Measurements from ENCODE around the gene RASL11B.

Gene RASL11B

DNA sequence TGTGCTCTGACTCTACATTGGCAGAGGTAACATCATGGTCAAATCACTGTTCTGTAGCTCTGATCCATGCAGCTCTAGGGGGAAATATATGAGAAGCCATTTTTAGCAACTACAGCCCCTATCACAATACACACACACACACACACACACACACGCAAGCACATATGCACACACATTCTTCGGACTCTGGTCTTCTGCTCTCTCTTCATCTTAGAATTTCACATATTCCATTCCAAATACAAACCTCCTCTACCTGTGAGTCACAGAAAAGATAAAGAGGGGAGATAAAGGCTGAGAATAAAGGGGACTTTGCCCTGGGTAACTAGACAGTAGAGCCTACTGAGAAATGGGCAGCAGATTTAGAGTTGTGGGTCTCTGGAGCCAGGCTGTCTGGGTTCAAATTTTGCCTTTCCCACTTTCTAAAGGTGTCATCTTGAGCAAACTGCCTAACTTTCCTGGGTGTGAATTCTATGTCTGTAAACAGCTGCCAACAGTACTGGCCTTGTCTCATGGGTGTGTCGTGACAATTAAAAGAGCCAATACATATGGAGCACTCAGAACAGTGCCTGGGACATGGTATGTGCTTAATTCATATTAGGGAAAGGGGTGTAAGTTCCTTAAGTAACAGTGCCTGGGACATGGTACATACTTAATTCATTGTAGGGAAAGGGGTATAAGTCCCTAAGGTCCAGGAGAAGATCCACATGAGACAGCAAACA, 11.6 kb upstream of the RASL11B start:
- H3K4me1 Mint-ChIP-seq = no peaks in the 10 kb centered on the region
- DNase-seq (ENCODE audit: low spot score in 2 of 2) (no peak), ATAC-seq (replicated peaks; ENCODE audit: extremely low read depth, poor library complexity, severe bottlenecking) (no peak)
- no peaks in the 10 kb centered on the region for H3K9me3 Mint-ChIP-seq
- peaks cover 9% of the 10 kb centered on the region for H3K27me3 Mint-ChIP-seq
- no peak overlapping the region for H3K27ac Mint-ChIP-seq (ENCODE audit: low read depth)
- no peaks in the 10 kb centered on the region for H3K36me3 Mint-ChIP-seq (ENCODE audit: insufficient read depth)
- H3K4me3 Mint-ChIP-seq = no peak overlapping the region

DNA sequence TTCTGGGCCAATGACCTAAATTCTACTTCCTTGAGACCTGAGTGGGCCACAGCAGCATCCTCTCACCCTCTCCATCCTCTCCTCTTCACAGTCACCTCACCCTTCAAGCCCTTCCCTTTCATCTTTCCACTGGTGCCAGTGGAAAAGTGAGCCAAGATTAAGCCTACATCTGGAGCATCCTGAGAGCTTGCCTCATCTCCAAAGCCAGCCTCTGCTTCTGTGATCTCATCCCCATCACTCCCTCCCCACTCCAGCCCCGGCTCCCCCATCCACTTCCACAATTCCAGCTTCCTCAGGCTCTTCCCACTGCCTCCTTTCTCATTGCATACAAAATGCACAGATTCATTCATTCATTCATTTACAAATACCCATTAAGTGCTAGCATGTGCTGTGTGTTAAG, 10.1 kb upstream of the RASL11B start:
- no peak for ATAC-seq (replicated peaks; ENCODE audit: extremely low read depth, poor library complexity, severe bottlenecking)
- DNase-seq (ENCODE audit: low spot score in 2 of 2) = no peak
- Mint-ChIP-seq H3K9me3 (no peaks in the 10 kb centered on the region), H3K27me3 (peaks cover 20% of the 10 kb centered on the region), H3K27ac (ENCODE audit: low read depth) (no peak overlapping the region), H3K4me3 (no peak overlapping the region), H3K36me3 (ENCODE audit: insufficient read depth) (no peaks in the 10 kb centered on the region), H3K4me1 (no peaks in the 10 kb centered on the region)

GRCh38 chr4:52852711-52853110, 9.4 kb upstream of the RASL11B start:
- no peaks in the 10 kb centered on the region for H3K36me3 Mint-ChIP-seq (ENCODE audit: insufficient read depth)
- no peak overlapping the region for H3K27ac Mint-ChIP-seq (ENCODE audit: low read depth)
- no peak overlapping the region for H3K4me3 Mint-ChIP-seq
- ATAC-seq (replicated peaks; ENCODE audit: extremely low read depth, poor library complexity, severe bottlenecking) = no peak
- H3K27me3 Mint-ChIP-seq = peaks cover 27% of the 10 kb centered on the region
- no peaks in the 10 kb centered on the region for H3K9me3 Mint-ChIP-seq
- no peaks in the 10 kb centered on the region for H3K4me1 Mint-ChIP-seq
- no peak for DNase-seq (ENCODE audit: low spot score in 2 of 2)

- H3K4me3 Mint-ChIP-seq = no peak overlapping the region
- H3K4me1 Mint-ChIP-seq = no peaks in the 10 kb centered on the region
- no peaks in the 10 kb centered on the region for H3K36me3 Mint-ChIP-seq (ENCODE audit: insufficient read depth)
- ATAC-seq (replicated peaks; ENCODE audit: extremely low read depth, poor library complexity, severe bottlenecking) (no peak), DNase-seq (ENCODE audit: low spot score in 2 of 2) (no peak)
- peaks cover 34% of the 10 kb centered on the region for H3K27me3 Mint-ChIP-seq
- no peaks in the 10 kb centered on the region for H3K9me3 Mint-ChIP-seq
- H3K27ac Mint-ChIP-seq (ENCODE audit: low read depth) = no peak overlapping the region
These were observed 8.8 kb upstream of the RASL11B start for GRCh38 chr4:52853351-52853750.

DNA sequence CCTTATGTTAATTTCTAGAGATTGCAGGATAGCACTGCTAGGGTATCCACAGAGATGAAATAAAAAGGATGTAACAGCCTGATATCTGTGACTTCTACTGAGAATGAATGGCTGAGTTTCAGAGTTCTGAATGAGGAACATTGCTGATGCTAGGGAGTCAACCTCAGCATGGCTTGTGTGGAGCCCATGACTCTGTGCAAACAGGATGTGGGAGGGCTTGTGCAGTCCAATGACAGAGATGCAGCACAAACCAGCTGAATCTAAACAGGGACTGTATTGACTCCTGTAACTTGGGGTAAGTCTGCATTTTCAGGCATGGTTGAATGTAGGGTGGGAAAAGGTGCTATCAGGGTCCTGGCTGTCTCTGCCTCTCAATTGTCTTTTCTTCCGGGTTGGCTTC, 5.3 kb upstream of the RASL11B start:
- Mint-ChIP-seq H3K4me1 (peaks cover 10% of the 10 kb centered on the region), H3K9me3 (no peaks in the 10 kb centered on the region), H3K27me3 (peaks cover 64% of the 10 kb centered on the region), H3K36me3 (ENCODE audit: insufficient read depth) (no peaks in the 10 kb centered on the region), H3K4me3 (no peak overlapping the region), H3K27ac (ENCODE audit: low read depth) (no peak overlapping the region)
- DNase-seq (ENCODE audit: low spot score in 2 of 2) (no peak), ATAC-seq (replicated peaks; ENCODE audit: extremely low read depth, poor library complexity, severe bottlenecking) (no peak)

DNA sequence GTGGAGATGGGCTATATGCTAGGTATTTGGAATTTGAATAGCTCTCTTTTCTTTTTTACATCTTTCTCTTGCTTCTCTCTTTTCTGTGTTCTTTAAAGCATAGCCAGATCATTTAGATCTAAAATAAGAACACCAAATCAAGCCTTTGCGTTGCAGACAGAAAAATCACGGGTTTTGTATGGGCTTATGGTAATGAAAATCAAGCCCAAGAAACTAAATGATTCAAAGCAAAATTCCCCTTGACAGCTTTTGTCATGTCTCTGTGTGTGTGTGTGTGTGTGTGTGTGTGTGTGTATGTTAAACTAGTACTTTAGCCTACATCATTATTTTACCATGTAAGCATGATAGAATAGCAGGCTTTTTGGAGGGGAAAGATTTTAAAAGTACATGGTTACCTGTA, 1.8 kb upstream of the RASL11B start:
- Mint-ChIP-seq H3K9me3 (no peaks in the 10 kb centered on the region), H3K36me3 (ENCODE audit: insufficient read depth) (no peaks in the 10 kb centered on the region)

GRCh38 chr4:52861171-52861823, 820 bp upstream of the RASL11B start:
- H3K27me3 Mint-ChIP-seq = peaks cover 54% of the 10 kb centered on the region
- no peaks in the 10 kb centered on the region for H3K36me3 Mint-ChIP-seq (ENCODE audit: insufficient read depth)
- no peak overlapping the region for H3K27ac Mint-ChIP-seq (ENCODE audit: low read depth)
- peaks cover 10% of the 10 kb centered on the region for H3K4me1 Mint-ChIP-seq
- no peaks in the 10 kb centered on the region for H3K9me3 Mint-ChIP-seq
- peak overlapping the region; percentile 71 for H3K4me3 Mint-ChIP-seq
- DNase-seq (ENCODE audit: low spot score in 2 of 2) (no peak), ATAC-seq (replicated peaks; ENCODE audit: extremely low read depth, poor library complexity, severe bottlenecking) (no peak)

More for the DNA sequence above, 1.8 kb upstream of the RASL11B start:
- Mint-ChIP-seq H3K27me3 (peaks cover 58% of the 10 kb centered on the region), H3K4me1 (peaks cover 10% of the 10 kb centered on the region), H3K4me3 (no peak overlapping the region), H3K27ac (ENCODE audit: low read depth) (no peak overlapping the region)
- DNase-seq (ENCODE audit: low spot score in 2 of 2) (no peak), ATAC-seq (replicated peaks; ENCODE audit: extremely low read depth, poor library complexity, severe bottlenecking) (no peak)

DNA sequence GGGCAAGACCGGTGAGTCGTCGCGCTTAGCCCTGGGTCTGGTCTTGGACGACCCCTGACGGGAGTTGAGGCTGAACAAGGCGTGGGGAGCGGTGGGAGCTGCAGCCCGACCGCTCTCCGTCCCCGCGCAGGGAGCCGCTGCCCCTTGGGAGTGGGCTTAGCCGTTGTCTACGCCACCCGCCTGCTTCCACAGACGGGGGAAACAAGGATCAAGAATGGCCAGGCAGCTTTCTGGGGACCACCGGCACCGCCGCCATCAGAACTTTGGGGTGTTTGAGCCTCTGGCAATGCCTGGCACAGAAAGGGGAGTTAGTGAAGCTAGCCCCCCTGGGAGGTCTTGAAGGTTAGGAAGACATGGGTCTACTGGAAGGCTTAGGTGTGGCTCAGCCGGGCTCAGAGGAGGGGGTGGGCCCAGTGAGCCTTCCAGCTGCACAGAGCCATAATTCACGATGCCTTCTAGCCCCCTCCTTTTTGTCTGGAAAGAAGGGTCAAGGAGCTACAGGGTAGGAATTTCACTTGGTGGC, 583 bp downstream of the RASL11B start:
- Mint-ChIP-seq H3K27me3 (peaks cover 40% of the 10 kb centered on the region), H3K36me3 (ENCODE audit: insufficient read depth) (no peaks in the 10 kb centered on the region), H3K27ac (ENCODE audit: low read depth) (no peak overlapping the region), H3K9me3 (no peaks in the 10 kb centered on the region), H3K4me3 (peak overlapping the region; percentile 71), H3K4me1 (peaks cover 10% of the 10 kb centered on the region)
- no peak for DNase-seq (ENCODE audit: low spot score in 2 of 2)
- ATAC-seq (replicated peaks; ENCODE audit: extremely low read depth, poor library complexity, severe bottlenecking) = no peak

DNA sequence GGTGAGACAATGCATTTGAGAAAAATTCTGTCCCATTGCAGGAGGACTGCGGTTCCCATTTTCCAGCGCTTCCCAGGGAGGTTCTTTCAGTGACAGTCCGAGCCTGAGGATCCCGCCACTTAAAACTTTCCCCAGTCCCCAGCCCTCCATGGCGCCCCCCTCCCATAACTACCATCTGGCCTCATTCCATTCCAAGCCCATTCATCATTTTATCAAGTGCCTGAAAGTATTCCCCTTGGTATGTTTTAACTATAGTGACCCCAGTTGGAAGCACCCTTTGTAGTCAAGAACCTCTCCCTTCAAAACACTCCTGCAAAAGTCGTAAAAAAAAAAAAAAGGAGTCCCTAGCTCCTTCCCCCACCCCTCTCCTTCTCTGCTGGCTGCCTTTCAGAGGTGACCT, 1.2 kb downstream of the RASL11B start:
- no peak for ATAC-seq (replicated peaks; ENCODE audit: extremely low read depth, poor library complexity, severe bottlenecking)
- no peak overlapping the region for H3K27ac Mint-ChIP-seq (ENCODE audit: low read depth)
- peaks cover 34% of the 10 kb centered on the region for H3K27me3 Mint-ChIP-seq

GRCh38 chr4:52864793-52865192, 2.7 kb downstream of the RASL11B start:
- Mint-ChIP-seq H3K27me3 (peaks cover 20% of the 10 kb centered on the region), H3K9me3 (no peaks in the 10 kb centered on the region), H3K36me3 (ENCODE audit: insufficient read depth) (no peaks in the 10 kb centered on the region), H3K4me1 (peaks cover 10% of the 10 kb centered on the region), H3K4me3 (no peak overlapping the region), H3K27ac (ENCODE audit: low read depth) (no peak overlapping the region)
- ATAC-seq (replicated peaks; ENCODE audit: extremely low read depth, poor library complexity, severe bottlenecking) (no peak), DNase-seq (ENCODE audit: low spot score in 2 of 2) (no peak)

More for the DNA sequence above, 1.2 kb downstream of the RASL11B start:
- Mint-ChIP-seq H3K4me1 (peaks cover 10% of the 10 kb centered on the region), H3K36me3 (ENCODE audit: insufficient read depth) (no peaks in the 10 kb centered on the region), H3K4me3 (peak overlapping the region; percentile 71), H3K9me3 (no peaks in the 10 kb centered on the region)
- no peak for DNase-seq (ENCODE audit: low spot score in 2 of 2)

- H3K27me3 Mint-ChIP-seq = peaks cover 14% of the 10 kb centered on the region
- no peaks in the 10 kb centered on the region for H3K9me3 Mint-ChIP-seq
- H3K27ac Mint-ChIP-seq (ENCODE audit: low read depth) = no peak overlapping the region
- ATAC-seq (replicated peaks; ENCODE audit: extremely low read depth, poor library complexity, severe bottlenecking) (no peak), DNase-seq (ENCODE audit: low spot score in 2 of 2) (no peak)
- no peaks in the 10 kb centered on the region for H3K36me3 Mint-ChIP-seq (ENCODE audit: insufficient read depth)
- H3K4me3 Mint-ChIP-seq = no peak overlapping the region
- H3K4me1 Mint-ChIP-seq = peaks cover 10% of the 10 kb centered on the region
These were observed 3.2 kb downstream of the RASL11B start for GRCh38 chr4:52865300-52865699.

- Mint-ChIP-seq H3K4me1 (peaks cover under 1% of the 10 kb centered on the region), H3K27ac (ENCODE audit: low read depth) (no peak overlapping the region), H3K4me3 (no peak overlapping the region), H3K27me3 (peaks cover under 1% of the 10 kb centered on the region), H3K36me3 (ENCODE audit: insufficient read depth) (peaks cover 2% of the 10 kb centered on the region), H3K9me3 (no peaks in the 10 kb centered on the region)
- no peak for DNase-seq (ENCODE audit: low spot score in 2 of 2)
- ATAC-seq (replicated peaks; ENCODE audit: extremely low read depth, poor library complexity, severe bottlenecking) = no peak
These were observed 4.6 kb downstream of the RASL11B start for GRCh38 chr4:52866734-52867133.

- no peak overlapping the region for H3K27ac Mint-ChIP-seq (ENCODE audit: low read depth)
- H3K4me3 Mint-ChIP-seq = no peak overlapping the region
- ATAC-seq (replicated peaks; ENCODE audit: extremely low read depth, poor library complexity, severe bottlenecking) (no peak), DNase-seq (ENCODE audit: low spot score in 2 of 2) (no peak)
- peaks cover 2% of the 10 kb centered on the region for H3K36me3 Mint-ChIP-seq (ENCODE audit: insufficient read depth)
- no peaks in the 10 kb centered on the region for H3K27me3 Mint-ChIP-seq
- H3K4me1 Mint-ChIP-seq = no peaks in the 10 kb centered on the region
- no peaks in the 10 kb centered on the region for H3K9me3 Mint-ChIP-seq
These were observed 5.0 kb downstream of the RASL11B start for GRCh38 chr4:52867163-52867562.

All from central memory CD8-positive, alpha-beta T cell (primary cell).